ENCODE results near the gene ANKRD17. TPM values are rescaled to one million over a fixed set of nuclear protein-coding genes. Genes with fewer than 3 reads are reported as not detected.

ANKRD17 gene
- total and polyA plus RNA-seq, 2 donors (not counting 3 experiments of a cell fraction or from before 2014, with no cell fraction given) = 33.3 to 64.4 TPM

DNA sequence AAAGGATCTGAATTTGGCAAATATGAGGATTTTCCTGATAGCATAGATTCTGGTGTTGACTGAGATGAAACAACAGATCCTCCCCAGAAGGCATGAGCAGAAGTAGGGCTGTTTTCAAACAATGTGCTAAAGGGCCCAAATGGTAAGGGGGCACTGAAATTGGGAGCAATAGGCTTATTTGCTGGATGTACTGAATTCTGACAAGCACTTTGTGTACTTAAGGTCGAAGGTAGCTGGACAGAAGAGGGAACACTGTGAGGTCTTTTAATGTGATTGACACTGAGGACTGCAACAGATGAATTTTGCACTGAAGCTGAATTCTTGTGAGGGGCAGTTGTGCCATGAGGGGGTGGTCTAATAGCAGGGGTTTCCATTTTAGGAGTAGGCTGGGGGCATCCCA is 167.9 kb downstream of the ANKRD17 start:
- POLR2A ChIA-PET = no interaction called here
- intact Hi-C loops (cut with micrococcal nuclease) = no loop called here
- H3K4me1 ChIP-seq (ENCODE audit: control insufficient read depth, extremely low read depth, insufficient read depth, low read length) = no peaks in the 10 kb centered on the region

More for the DNA sequence above, 167.9 kb downstream of the ANKRD17 start:
- H3K79me2 ChIP-seq (ENCODE audit: control insufficient read depth, insufficient read depth, low read length) = peaks cover 22% of the 10 kb centered on the region
- DNase-seq (ENCODE audit: low read depth, low spot score) (no peak), FAIRE-seq (no peak)
- dilution Hi-C loops (cut with MboI; ENCODE audit: extremely low pct_ligation_motif_present, low sequenced_read_pairs) = no loop called here
- H3K4me3 ChIP-seq (replicated peaks in 1 of 3; ENCODE audit: insufficient read depth in 1 of 3, low read depth in 1 of 3, low read length in 3 of 3) = no peak overlapping the region
- H3K36me3 ChIP-seq (ENCODE audit: control insufficient read depth in 2 of 2, extremely low read depth in 1 of 2, insufficient read depth in 2 of 2, low read length in 2 of 2) = peaks cover 16 to 22% of the 10 kb centered on the region in 2 experiments
- TF ChIP-seq GATA2 (IDR thresholded peaks at IDR 0.05; ENCODE audit: insufficient read depth, insufficient read length, low read depth, low read length) (no peak), JUN (IDR thresholded peaks at IDR 0.05; ENCODE audit: borderline replicate concordance, insufficient read depth, insufficient read length, low read depth) (no peak), EZH2 (IDR thresholded peaks at IDR 0.05; ENCODE audit: borderline replicate concordance, low read depth, low read length, severe bottlenecking) (no peak), POLR2A (IDR thresholded peaks at IDR 0.05; ENCODE audit: low read depth, low read length) (no peak), MYC (IDR thresholded peaks at IDR 0.05; ENCODE audit: low read depth, low read length) (no peak), FOS (IDR thresholded peaks at IDR 0.05; ENCODE audit: borderline replicate concordance, insufficient read depth, low read length) (no peak), POLR2AphosphoS5 (IDR thresholded peaks at IDR 0.05; ENCODE audit: insufficient read depth, low read depth, low read length) (no peak)
- TF ChIP-seq, protein P1, sequence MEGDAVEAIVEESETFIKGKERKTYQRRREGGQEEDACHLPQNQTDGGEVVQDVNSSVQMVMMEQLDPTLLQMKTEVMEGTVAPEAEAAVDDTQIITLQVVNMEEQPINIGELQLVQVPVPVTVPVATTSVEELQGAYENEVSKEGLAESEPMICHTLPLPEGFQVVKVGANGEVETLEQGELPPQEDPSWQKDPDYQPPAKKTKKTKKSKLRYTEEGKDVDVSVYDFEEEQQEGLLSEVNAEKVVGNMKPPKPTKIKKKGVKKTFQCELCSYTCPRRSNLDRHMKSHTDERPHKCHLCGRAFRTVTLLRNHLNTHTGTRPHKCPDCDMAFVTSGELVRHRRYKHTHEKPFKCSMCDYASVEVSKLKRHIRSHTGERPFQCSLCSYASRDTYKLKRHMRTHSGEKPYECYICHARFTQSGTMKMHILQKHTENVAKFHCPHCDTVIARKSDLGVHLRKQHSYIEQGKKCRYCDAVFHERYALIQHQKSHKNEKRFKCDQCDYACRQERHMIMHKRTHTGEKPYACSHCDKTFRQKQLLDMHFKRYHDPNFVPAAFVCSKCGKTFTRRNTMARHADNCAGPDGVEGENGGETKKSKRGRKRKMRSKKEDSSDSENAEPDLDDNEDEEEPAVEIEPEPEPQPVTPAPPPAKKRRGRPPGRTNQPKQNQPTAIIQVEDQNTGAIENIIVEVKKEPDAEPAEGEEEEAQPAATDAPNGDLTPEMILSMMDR (IDR thresholded peaks at IDR 0.05; ENCODE audit: extremely low read depth in 1 of 2, insufficient read depth in 1 of 2, low read depth in 1 of 2, low read length in 2 of 2) = no peak
- TF ChIP-seq, protein P2, sequence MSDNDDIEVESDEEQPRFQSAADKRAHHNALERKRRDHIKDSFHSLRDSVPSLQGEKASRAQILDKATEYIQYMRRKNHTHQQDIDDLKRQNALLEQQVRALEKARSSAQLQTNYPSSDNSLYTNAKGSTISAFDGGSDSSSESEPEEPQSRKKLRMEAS (IDR thresholded peaks at IDR 0.05; ENCODE audit: insufficient read depth, insufficient read length) = no peak
- no peak overlapping the region for H3K4me2 ChIP-seq (ENCODE audit: insufficient read depth, low read length)
- CTCF ChIA-PET = interaction anchor here (0.7 to 1.8 kb wide), 2 partner anchors 22 to 166 kb away, joined by 3 to 6 read pairs; no protein-coding TSS in a partner anchor
- H3K9me1 ChIP-seq (replicated peaks; ENCODE audit: control insufficient read depth, extremely low read depth, insufficient read depth, low read length) = no peaks in the 10 kb centered on the region
- H2AFZ ChIP-seq (ENCODE audit: low read depth, low read length) = no peak overlapping the region
- H3K27me3 ChIP-seq (ENCODE audit: control insufficient read depth in 2 of 2, insufficient read depth in 2 of 2, low read length in 2 of 2) = no peaks in the 10 kb centered on the region
- H3K9me3 ChIP-seq (replicated peaks; ENCODE audit: control insufficient read depth, insufficient read depth, low read length) = no peaks in the 10 kb centered on the region
- no peaks in the 10 kb centered on the region for H4K20me1 ChIP-seq (replicated peaks; ENCODE audit: control insufficient read depth, extremely low read depth, insufficient read depth, low read length)
- no TSS peak for BruUV-seq (replicated peaks)
- H3K9ac ChIP-seq (replicated peaks; ENCODE audit: extremely low read depth, insufficient read depth, low read length) = no peak overlapping the region
- H3K27ac ChIP-seq (ENCODE audit: insufficient read depth, low read depth, low read length) = no peak overlapping the region
